ENCODE measurements around the gene KCNIP4.

Gene KCNIP4

DNA sequence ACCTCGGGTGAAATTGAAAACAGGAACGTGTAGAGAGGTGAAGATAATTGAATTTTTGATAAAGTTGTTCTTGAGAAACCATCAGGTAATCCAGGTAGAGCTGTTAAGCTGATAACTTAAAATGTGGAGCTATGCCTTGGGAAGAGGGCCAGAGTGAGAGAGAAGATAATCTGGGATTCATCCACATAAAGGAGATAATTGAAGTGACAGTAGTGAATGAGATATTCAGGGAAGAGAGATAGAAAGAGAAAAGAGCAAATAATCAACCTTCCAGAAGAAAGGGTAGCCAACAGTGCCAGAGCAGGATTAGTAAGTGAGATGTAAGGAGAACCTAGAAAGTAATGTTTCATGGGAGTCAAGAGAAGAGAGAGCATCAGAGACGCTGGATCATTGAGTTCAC, 950.7 kb downstream of the KCNIP4 start:
- in situ Hi-C loops (cut with MboI; ENCODE audit: low sequenced_read_pairs) = no loop called here

DNA sequence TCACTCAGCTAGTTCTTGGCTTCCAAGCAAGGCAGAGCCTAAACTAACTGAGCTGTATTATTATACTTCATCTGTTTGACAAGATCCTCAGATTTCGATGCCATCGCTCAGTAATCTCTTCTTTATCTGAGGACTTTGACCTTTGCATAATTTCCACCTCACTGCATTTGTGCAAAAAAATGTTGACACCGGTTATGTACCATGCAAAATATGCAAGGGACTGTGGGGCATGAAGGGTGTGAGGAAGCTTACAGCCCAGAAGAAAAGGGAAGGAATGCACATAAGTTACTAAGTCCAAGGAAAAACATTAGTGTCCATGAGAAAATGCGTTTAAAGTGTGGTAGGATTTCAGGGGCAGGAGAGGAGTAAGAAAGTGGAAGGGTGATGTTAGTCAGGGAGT, 953.0 kb downstream of the KCNIP4 start:
- in situ Hi-C loops (cut with MboI; ENCODE audit: low sequenced_read_pairs) = no loop called here

DNA sequence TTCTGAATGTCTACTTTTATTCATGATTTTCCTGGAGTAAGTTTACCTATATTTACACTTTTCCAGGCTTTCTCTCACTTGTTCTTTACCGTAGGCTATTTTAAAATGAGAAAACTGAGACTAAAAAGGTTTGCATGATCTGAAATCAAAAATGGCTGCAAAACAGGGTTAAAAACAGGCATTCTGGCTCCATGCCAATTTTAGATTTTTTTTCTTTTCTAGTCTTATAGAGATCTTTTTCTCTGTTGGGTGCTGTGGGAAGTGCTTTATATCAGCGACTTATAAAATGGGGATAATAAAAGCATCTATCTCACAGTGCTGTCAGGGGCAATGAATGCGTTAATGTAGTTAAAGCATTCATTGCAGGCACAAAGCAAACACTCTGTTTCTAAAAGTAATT, 953.6 kb downstream of the KCNIP4 start:
- in situ Hi-C loops (cut with MboI; ENCODE audit: low sequenced_read_pairs) = no loop called here

DNA sequence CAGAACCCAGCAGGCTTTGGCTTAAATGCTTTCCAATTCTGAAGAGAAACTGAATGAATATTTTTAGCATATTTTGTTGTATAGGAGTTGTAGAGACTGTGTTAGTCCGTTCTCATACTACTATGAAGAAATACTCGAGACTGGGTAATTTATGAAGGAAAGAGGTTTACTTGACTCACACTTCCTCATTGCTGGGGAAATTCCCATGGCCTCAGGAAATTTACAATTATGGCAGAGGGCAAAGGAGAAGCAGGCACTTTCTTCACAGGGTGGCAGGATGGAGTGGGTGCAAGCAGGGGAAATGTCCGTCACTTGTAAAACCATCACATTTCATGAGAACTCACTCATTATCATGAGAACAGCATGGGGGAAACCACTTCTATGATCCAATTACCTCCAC, 956.6 kb downstream of the KCNIP4 start:
- in situ Hi-C loops (cut with MboI; ENCODE audit: low sequenced_read_pairs) = no loop called here

DNA sequence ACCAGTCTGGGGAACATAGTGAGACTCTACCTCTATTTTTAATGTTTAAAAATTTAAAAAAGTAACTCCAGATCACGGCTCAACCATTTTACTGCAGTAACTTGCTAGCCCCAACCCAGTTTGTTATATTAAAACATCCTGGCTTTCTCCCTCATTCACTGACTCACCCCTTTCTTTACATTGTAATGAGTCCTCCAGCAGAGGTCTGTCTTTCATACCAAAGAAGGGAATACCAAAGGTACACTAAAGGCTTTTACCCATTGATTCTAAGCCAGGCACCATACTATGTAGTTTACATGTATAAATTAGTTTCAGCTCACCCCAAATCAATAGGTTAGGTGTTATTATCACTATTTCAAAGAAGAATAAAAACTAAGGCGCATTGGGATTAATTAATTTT, 961.4 kb downstream of the KCNIP4 start:
- in situ Hi-C loops (cut with MboI; ENCODE audit: low sequenced_read_pairs) = no loop called here

DNA sequence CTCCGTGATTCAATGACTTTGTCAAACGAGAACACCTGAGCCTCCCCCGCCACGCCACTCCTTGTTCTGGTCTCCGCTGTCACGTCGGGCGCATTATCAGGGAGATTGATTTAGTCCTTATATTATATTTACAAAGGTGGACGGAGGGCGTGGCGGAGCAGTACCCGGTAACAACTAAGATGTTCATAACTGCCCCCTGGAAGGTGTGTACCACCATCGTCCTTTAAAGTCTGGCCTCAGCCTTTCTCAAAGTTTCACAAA, 964.1 kb downstream of the KCNIP4 start:
- in situ Hi-C loops (cut with MboI; ENCODE audit: low sequenced_read_pairs) = no loop called here

DNA sequence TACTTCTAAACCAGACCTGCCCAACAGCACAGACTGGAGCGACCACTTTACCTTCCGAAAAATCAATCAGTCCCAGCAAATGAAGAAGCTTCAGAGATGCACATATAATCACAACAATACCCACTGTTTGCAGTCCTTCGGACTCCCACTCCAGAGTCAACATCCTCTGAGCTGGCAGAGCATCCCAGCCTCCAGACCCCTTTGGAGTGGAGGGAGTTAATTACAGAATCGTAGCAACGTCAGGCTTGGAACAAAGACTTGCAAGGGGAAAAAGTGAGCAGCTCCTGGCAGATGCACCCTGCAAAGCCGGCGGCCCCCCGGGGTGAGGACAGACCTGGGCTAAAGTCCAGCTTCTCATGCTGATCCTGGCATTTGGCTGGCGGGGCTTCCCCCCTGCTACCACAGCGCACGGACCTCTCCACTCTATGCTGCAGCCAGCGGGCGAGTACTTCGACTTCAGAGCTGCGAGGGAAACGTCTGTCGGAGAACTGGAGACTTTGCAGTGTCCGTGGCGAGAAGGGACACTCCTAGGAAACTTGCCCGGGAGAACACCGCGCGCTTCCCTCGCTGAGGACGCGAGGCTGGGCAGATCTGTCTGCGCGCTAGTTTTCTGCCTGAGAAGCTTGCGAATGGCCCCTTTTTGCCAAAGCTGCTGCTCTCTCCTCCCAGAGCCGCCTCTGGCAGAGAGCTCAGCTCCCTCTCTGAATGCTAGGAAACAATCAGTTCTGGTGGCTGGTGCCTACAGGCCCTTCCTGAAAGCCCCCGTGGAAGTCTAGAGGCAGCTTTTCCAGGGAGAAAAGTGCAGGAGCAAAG, 964.6 kb downstream of the KCNIP4 start:
- in situ Hi-C loops (cut with MboI; ENCODE audit: low sequenced_read_pairs) = no loop called here

DNA sequence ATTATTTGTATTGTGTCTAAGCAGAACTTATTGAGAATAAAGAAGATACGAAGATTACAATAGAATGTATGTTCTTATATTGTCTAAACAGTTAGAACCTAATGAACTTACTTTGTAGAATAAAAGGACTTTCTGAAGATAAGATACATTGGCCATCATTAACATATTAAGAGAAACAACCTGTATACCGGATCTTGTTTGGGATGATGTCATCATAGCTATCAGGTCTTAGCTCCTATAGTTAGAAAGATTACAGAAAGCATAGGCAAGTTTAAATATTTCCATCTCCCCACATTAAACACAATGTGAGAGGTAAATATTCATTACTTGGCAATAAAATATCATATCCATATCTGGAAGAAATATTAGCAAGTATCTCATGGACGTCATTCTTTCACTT, 966.0 kb downstream of the KCNIP4 start:
- in situ Hi-C loops (cut with MboI; ENCODE audit: low sequenced_read_pairs) = no loop called here

DNA sequence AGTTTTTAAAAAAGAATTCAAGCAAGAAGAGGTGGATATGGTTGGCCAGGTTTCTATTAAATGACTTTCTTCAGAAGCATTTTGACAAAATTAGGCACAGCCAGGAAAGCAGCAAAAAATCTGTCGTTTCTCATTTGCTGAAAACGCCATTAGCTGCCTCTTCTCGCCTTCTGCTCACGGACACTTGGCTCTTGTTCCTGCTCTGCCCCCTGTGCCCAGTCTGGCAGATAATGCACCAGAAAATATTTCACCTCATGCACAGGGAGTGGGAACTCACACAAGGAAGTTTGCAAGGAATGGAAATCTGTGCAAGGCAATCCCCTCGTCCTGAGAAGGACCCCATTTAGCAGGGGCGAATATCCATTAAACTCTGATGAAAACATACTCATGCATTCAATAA, 988.3 kb downstream of the KCNIP4 start:
- in situ Hi-C loops (cut with MboI; ENCODE audit: low sequenced_read_pairs) = no loop called here

DNA sequence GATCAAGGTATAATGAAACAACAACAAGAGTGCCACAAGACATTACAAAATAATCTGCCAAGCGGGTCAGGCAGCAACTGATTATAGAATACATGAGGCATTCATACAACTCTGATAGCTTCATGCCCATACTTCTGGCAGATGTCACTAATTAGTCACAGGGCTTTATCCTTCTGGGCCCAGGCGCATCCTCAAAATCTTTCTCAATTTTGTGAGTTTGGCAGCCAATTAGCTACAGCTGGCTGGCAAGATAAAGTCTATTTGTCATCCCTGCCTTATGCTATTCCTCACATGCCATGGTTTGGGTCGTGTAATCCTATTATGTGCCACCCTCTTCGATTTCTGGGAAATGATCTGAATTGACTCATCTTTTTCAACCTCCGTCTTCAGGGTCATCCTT, 994.0 kb downstream of the KCNIP4 start:
- in situ Hi-C loops (cut with MboI; ENCODE audit: low sequenced_read_pairs) = no loop called here

DNA sequence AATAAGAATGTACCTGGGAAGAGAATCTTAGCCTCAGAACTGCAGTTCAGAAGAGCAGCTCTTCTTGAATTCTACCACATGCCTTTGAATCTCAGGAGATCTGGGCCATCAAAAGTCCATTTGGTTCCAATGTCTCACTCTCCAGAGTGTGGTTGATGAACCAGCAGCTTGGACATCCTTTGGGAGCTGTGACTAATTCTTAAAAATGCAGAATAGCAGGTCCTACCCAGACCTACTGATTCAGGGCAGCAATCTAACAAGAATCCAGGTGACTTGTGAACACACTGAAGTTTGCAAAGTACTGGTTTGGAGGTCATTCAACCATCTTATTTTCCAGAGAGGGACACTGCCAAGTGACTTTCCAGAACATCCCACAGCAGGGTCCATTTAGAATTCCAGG, 1003.6 kb downstream of the KCNIP4 start:
- in situ Hi-C loops (cut with MboI; ENCODE audit: low sequenced_read_pairs) = no loop called here

DNA sequence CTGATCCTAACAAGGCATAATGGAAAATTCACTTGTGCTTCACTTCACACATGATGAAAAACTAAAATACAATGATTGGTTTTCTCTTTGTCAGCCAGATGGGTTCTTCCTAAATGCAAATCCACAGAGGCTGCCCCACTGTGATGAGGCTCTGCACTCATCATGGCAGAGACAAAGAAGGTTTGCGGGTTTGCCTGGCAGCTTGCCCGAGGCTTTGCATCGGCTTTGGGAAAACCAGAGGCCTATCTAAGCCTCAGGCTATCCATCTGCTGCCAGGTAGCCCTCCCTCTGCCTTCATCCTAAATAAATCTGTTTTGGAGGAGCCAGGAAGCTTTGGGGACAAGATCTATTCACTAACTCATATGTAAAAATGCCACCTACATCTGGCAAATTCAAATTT, 1004.1 kb downstream of the KCNIP4 start:
- in situ Hi-C loops (cut with MboI; ENCODE audit: low sequenced_read_pairs) = no loop called here

DNA sequence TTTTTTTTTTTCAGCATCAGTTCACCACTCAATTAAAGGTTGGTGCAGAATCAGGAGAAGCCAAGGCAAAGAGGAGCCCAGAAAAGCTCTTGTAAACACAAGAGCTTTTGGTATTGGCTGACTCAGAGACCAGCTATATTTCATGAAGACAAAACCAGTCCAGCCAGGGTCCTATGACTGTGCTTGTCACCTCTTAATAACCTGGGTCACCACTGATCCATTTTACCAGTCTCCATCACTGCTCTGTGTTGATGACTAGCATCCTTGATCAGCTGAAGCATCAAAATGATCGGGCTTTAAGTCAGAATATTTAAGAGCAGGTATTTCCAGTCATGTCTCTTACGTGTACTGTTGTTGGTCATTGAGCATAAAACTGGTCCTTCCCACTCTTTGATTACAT, 1010.4 kb downstream of the KCNIP4 start:
- in situ Hi-C loops (cut with MboI; ENCODE audit: low sequenced_read_pairs) = no loop called here

DNA sequence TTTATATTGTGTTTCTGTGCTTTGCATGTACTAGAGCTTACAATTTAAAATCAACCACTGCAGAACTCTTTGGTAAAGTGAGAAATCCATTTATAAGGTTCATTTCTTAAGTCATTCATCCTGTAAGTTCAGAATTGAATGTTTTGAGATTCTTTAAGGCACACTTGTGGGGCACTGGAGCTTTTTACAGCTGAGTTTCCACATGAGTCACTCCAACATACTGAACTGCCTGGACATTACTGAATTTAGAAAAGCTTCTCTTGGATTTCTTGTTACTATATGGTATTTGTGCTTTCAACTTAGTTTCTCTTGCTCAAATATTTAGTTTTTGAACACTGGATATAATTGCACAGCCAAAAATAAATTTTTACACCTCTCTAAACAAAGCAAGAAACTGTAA, 1022.0 kb downstream of the KCNIP4 start:
- in situ Hi-C loops (cut with MboI; ENCODE audit: low sequenced_read_pairs) = no loop called here

DNA sequence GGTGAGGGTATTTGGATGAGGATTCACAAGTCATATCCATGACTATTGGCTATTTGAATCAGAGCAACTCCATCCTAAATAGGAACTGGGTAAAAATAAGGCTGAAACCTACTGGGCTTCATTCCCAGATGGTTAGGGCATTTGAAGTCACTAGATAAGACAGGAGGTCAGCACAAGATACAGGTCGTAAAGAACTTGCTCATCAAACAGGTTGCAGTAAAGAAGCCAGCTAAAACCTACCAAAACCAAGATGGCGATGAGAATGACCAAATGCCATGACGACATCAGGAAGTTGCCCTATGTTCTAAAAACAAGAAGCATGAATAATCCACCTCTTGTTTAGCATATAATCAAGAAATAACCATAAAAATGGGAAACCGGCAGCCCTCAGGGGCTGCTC, 1023.4 kb downstream of the KCNIP4 start:
- in situ Hi-C loops (cut with MboI; ENCODE audit: low sequenced_read_pairs) = no loop called here

DNA sequence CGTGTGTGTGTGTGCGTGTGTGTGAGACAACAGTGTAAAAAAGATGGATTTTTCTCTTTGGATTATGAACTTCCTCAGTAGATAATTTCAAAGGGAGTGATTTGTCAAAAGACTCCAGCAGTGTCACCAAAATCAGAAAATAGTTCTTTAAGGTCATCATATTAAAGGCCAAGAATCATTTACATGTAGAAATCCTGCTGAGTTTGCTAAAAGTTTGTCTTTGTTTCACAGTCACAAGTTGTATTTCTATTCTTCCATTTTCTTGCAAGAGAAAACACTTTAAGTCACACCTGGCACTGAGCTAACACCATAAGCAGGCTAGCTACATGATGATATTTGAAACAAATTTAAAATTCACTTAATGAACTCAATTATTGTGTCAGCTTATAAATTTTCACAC, 1025.6 kb downstream of the KCNIP4 start:
- in situ Hi-C loops (cut with MboI; ENCODE audit: low sequenced_read_pairs) = no loop called here

DNA sequence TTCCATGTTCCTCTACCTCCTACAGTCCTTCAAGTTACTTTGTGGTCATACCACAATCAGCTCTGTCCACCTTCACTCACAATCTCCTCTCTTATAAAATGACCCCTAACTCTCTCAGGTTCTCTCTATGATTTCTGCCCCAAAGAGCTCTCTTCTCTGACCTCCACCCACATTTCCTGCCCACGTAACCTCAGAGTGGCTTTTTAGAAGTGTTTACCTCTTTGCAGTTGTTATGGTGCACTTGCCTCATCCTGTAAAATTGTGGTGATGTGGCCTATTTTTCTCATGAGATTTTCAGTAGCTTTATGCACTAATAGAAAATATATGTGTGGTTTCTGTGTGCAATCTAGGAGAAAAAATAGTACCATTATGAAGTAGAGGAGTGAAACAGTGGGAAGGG, 1032.5 kb downstream of the KCNIP4 start:
- in situ Hi-C loops (cut with MboI; ENCODE audit: low sequenced_read_pairs) = no loop called here

DNA sequence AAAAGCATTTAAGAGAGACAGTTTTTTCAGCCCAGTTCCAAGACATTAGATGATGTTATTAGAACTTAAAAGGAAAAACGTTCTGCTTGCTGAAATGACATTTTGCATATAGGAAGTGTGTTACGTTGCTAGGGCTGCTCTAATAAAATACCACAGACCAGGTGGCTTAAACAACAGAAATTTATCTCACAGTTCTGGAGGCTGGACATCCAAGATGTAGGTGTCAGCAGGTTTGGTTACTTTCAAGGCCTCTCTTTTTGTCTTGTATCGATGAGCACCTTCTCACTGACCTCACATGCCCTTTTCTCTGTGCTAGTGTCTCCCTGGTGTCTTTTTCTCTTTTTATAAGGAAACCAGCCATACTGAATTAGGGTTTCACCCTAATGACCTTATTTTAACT, 1043.6 kb downstream of the KCNIP4 start:
- in situ Hi-C loops (cut with MboI; ENCODE audit: low sequenced_read_pairs) = no loop called here

DNA sequence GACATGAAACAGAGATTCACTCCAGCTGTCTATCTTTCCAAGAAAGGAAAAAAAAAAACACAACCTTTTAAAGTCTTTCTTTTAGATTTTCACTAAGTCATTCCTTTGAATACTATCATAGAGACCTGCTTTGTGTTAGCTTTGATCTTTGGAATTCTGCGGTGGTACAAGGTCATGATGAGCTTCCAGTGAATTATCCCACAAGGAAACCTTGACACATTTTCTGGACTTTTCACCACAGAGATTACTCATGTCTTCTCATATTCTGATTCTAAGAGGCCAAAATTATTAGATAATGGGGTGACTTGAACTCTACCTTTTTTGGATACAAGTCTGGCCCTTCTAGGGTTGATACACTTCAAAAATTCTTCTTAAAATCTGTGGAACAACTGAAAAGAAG, 1046.7 kb downstream of the KCNIP4 start:
- in situ Hi-C loops (cut with MboI; ENCODE audit: low sequenced_read_pairs) = no loop called here

DNA sequence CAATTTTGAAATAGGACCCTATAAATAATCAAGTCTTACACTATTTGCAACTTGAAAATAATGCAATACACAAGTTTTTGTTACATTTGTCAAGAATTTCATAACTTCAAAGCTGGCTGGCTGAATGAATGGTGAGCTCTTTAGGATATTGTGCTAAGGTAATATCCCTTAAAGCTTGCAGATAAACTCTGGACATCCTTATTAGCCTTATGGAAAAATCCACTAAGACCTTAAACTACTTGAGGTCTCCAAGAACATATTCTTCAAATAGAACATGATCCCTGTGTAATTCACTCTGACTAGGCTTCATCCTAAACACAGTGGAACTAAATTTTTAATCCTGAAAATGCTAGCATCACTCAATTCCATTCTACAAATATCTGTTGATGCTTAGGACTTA, 1049.0 kb downstream of the KCNIP4 start:
- in situ Hi-C loops (cut with MboI; ENCODE audit: low sequenced_read_pairs) = no loop called here

DNA sequence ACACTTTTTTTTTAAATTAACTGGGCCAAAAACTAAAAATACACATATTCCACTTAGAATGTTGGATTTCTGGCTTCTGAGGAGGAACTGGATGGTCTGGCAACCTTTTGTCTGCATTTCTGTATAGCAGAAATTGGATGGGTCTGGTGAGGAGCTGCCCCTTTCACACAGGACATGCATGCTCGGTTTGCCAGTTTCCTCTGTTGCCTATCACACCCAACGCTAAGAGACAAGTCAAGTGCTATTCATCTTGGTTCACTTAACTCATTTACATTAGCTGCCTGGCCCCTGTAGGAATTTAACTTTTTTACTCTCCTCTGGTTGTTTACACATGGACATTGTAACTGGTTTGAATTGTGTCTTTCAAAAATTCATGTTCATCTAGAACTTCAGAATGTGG, 1052.6 kb downstream of the KCNIP4 start:
- in situ Hi-C loops (cut with MboI; ENCODE audit: low sequenced_read_pairs) = no loop called here

DNA sequence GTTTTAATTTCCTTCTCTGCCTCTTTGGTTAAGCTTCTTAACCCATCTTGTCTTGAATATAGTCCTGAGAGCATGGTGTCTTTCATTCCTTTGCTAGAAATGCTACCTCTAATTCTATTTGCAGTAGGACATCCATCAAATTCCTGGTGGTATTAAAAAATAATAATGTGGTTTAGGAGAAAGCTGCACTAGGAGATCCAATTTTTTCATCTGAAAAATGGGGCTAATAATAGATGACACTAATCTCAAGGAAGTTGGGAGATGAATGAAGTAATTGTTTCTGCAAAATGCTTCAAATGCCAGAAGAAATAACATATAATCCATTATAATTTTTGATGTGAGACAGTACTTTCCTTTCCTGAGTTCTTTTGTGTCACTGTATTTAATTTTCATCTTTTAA, 1053.4 kb downstream of the KCNIP4 start:
- in situ Hi-C loops (cut with MboI; ENCODE audit: low sequenced_read_pairs) = no loop called here

DNA sequence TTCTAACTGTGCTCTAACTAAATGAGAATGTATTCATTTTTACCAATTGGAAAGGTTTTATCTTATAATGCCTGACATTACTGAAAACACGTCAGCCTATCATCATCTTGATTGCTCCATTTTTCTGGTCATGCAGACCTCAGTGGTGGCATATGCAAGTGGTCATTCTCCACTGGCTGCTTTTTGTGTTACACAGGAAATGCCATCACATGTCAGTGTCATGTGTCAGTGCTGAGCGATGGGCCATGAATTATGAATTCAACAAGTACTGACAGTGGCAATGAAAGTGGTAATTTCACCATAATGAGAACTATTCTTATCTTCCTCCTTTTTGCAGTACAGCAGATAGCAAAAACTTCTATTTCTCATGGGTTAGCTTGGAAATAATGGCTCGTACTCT, 1057.8 kb downstream of the KCNIP4 start:
- in situ Hi-C loops (cut with MboI; ENCODE audit: low sequenced_read_pairs) = no loop called here

DNA sequence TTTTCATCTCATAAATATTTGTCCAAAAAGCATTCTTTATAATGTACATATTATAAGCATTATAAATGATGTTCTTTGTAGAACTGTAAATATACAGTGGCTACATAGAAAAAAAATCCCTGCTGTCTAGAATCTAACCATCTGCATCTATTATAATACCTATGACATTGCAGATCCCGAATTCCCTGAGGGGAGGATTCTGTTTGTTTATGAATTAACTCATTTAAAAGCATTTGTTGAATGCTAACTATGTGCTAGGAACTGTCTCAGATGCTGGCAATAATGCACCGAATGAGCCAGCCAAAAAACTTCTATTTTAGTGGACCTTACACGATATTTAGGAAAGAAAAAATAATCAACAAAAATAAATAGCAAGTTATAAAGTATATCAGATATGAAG, 1058.7 kb downstream of the KCNIP4 start:
- in situ Hi-C loops (cut with MboI; ENCODE audit: low sequenced_read_pairs) = no loop called here
